Stomach (tissue), 9 donors: ENCODE measurements around the gene MAGI2. TPM values are rescaled to one million over a fixed set of nuclear protein-coding genes. Genes with fewer than 3 reads are reported as not detected.

ENCODE experiments used
- DNase-seq, 2 donors: peaks; one replicate each; pipeline versions ENCODE4 v3.0.0 to v3.0.0-alpha.2; 2013 to 2019
- H3K27ac ChIP-seq, 5 donors: fragments of 200-600 bp in 4 of 5; sonication (generic) in 4 of 5; one replicate each; pipeline ENCODE4 v1.5.1; 2013 to 2019; ENCODE audit warnings: mild to moderate bottlenecking in 1 of 5, moderate library complexity in 1 of 5
- H3K27me3 ChIP-seq, 3 donors: fragments of 200-600 bp; sonication (generic); one replicate each; pipeline ENCODE4 v1.5.1; 2017 to 2019; ENCODE audit warnings: mixed run types in 1 of 3
- H3K36me3 ChIP-seq, 4 donors: fragments of 200-600 bp; sonication (generic); 1 replicate in 3 of 4; 2 replicates in 1 of 4; pipeline ENCODE4 v1.5.1; 2016 to 2019
- H3K4me1 ChIP-seq, 4 donors: fragments of 200-600 bp; sonication (generic); one replicate each; pipeline ENCODE4 v1.5.1; 2016 to 2019
- H3K4me3 ChIP-seq, 4 donors: fragments of 200-600 bp; sonication (generic) in 3 of 4; one replicate each; pipeline ENCODE4 v1.5.1; 2016 to 2019; ENCODE audit warnings: mild to moderate bottlenecking in 1 of 4
- H3K9me3 ChIP-seq, 4 donors: fragments of 200-600 bp; sonication (generic); one replicate each; pipeline ENCODE4 v1.5.1; 2016 to 2019
- CTCF ChIP-seq, 7 experiments: fragments of 450-650 bp in 4 of 7; fragments of 200-600 bp in 3 of 7; sonication (generic) in 3 of 7; IDR thresholded peaks; one replicate each; pipeline ENCODE4 v1.5.1; 2016 to 2019; ENCODE audit warnings: antibody characterized with exemption in 7 of 7, control low read depth in 2 of 7, mild to moderate bottlenecking in 1 of 7
- EP300 ChIP-seq: sonication (generic); formaldehyde crosslinking; IDR thresholded peaks from one replicate; pipeline ENCODE4 v1.6.1; 2017; ENCODE audit warnings: antibody characterized with exemption
- POLR2A ChIP-seq, 4 donors: fragments of 450-650 bp; IDR thresholded peaks; one replicate each; pipeline ENCODE4 v1.6.1; 2016; ENCODE audit warnings: antibody characterized with exemption in 4 of 4, control low read depth in 2 of 4, mild to moderate bottlenecking in 1 of 4, moderate library complexity in 1 of 4
- POLR2AphosphoS5 ChIP-seq, 3 donors: sonication (generic); formaldehyde crosslinking; IDR thresholded peaks; one replicate each; pipeline ENCODE4 v1.6.1; 2016; ENCODE audit warnings: antibody characterized with exemption in 3 of 3
- WGBS, 5 donors: extraction: QIAGEN DNeasy Blood & Tissue Kit in 3 of 5; methylation state at CpG; one replicate each; pipeline versions ENCODE4 v1.1.5 to v1.1.7; 2013 to 2018; 5-methylcytosine and 5-hydroxymethylcytosine counted together
- intact Hi-C: fragments of 100-400 bp; cut with DNase I; formaldehyde crosslinking; loops from one replicate; pipeline ENCODE4 v1.15.1; 2023; ENCODE audit warnings: low total_unique reads
- polyA plus RNA-seq, 3 donors: library from polyadenylated mRNA; stranded (reverse); fragments of 200-250 nt; gene quantifications; one replicate each; pipeline ENCODE4 v1.2.3, GENCODE V29; 2013
- total RNA-seq, 5 donors: library from RNA; depleted of rRNA; stranded (reverse); fragments of >200 nt; gene quantifications; one replicate each; pipeline versions ENCODE4 v1.1.0 to v1.2.3, GENCODE V29; 2014 to 2016
- donor health status: healthy with polysubstance abuse.
- donor health status: Bipolar disorder and iron deficiency.
- donor health status: healthy.

MAGI2 gene
- total and polyA plus RNA-seq, 8 donors = 0.92 to 53.9 (median 5.8) TPM

- intact Hi-C loops = no loop called here
- Histone ChIP-seq H3K36me3 (no peaks in the 10 kb centered on the region), H3K4me3 (no peak overlapping the region), H3K4me1 (peaks cover 0 to 5% (median 0%) of the 10 kb centered on the region in 4 donors), H3K27me3 (no peaks in the 10 kb centered on the region), H3K27ac (no peak overlapping the region), H3K9me3 (no peaks in the 10 kb centered on the region)
- no peak for TF ChIP-seq POLR2AphosphoS5 (IDR thresholded peaks at IDR 0.05)
- TF ChIP-seq POLR2A (IDR thresholded peaks at IDR 0.05) = no peak
- no peak for TF ChIP-seq EP300
- no peak for TF ChIP-seq CTCF (IDR thresholded peaks at IDR 0.05)
- DNase-seq = no peak
- 69 to 84% (median 75%) methylated on average over 2 of the region's 2 CpGs for WGBS, 5 donors
Measured at GRCh38 chr7:79407351-79407750, 46.1 kb downstream of the MAGI2 start.

- peaks cover 0 to 5% (median 0%) of the 10 kb centered on the region in 4 donors for H3K4me1 ChIP-seq
- H3K9me3 ChIP-seq = no peaks in the 10 kb centered on the region
- no peak overlapping the region for H3K27ac ChIP-seq
- 34 to 62% (median 47%) methylated on average over 2 of the region's 2 CpGs for WGBS, 5 donors
- no peaks in the 10 kb centered on the region for H3K36me3 ChIP-seq
- no peak for DNase-seq
- no peak for TF ChIP-seq EP300
- no peak for TF ChIP-seq POLR2A (IDR thresholded peaks at IDR 0.05)
- no peak for TF ChIP-seq CTCF (IDR thresholded peaks at IDR 0.05)
- no peak for TF ChIP-seq POLR2AphosphoS5 (IDR thresholded peaks at IDR 0.05)
- no peaks in the 10 kb centered on the region for H3K27me3 ChIP-seq
- intact Hi-C loops = no loop called here
- no peak overlapping the region for H3K4me3 ChIP-seq
Measured at GRCh38 chr7:79406371-79406770, 47.1 kb downstream of the MAGI2 start.

GRCh38 chr7:79405368-79405767, 48.1 kb downstream of the MAGI2 start:
- no peaks in the 10 kb centered on the region for H3K9me3 ChIP-seq
- H3K27ac ChIP-seq = no peak overlapping the region
- intact Hi-C loops = no loop called here
- DNase-seq = no peak
- no peak overlapping the region for H3K4me3 ChIP-seq
- H3K27me3 ChIP-seq = no peaks in the 10 kb centered on the region
- no peaks in the 10 kb centered on the region for H3K36me3 ChIP-seq
- peaks cover 0 to 9% (median 0%) of the 10 kb centered on the region in 4 donors for H3K4me1 ChIP-seq
- TF ChIP-seq CTCF (IDR thresholded peaks at IDR 0.05) (no peak), POLR2A (IDR thresholded peaks at IDR 0.05) (no peak), POLR2AphosphoS5 (IDR thresholded peaks at IDR 0.05) (no peak), EP300 (no peak)

- no peaks in the 10 kb centered on the region for H3K27me3 ChIP-seq
- no peak for TF ChIP-seq CTCF (IDR thresholded peaks at IDR 0.05)
- no peak for TF ChIP-seq EP300
- no peak for TF ChIP-seq POLR2A (IDR thresholded peaks at IDR 0.05)
- no peak for TF ChIP-seq POLR2AphosphoS5 (IDR thresholded peaks at IDR 0.05)
- 65 to 82% (median 73%) methylated on average over 3 of the region's 3 CpGs for WGBS, 5 donors
Measured at GRCh38 chr7:79403879-79404278, 49.6 kb downstream of the MAGI2 start.

More at GRCh38 chr7:79403879-79404278, 49.6 kb downstream of the MAGI2 start:
- Histone ChIP-seq H3K9me3 (no peaks in the 10 kb centered on the region), H3K27ac (no peak overlapping the region), H3K4me1 (peaks cover 0 to 9% (median 0%) of the 10 kb centered on the region in 4 donors), H3K4me3 (no peak overlapping the region), H3K36me3 (no peaks in the 10 kb centered on the region)
- intact Hi-C loops = no loop called here
- DNase-seq = no peak
